Measurements from ENCODE around the gene FSTL5. TPM values are rescaled to one million over a fixed set of nuclear protein-coding genes. Genes with fewer than 3 reads are reported as not detected.

The FSTL5 gene
- total RNA-seq, 2 donors from 2014 or later = 0.13 TPM; not detected in 1

GRCh38 chr4:161987611-161988010 lies 176.2 kb downstream of the FSTL5 start:
- Histone ChIP-seq H3K36me3 (no peaks in the 10 kb centered on the region), H3K27ac (no peak overlapping the region), H3K9me3 (no peaks in the 10 kb centered on the region), H3K4me1 (no peaks in the 10 kb centered on the region), H3K9ac (ENCODE audit: low read depth in 2 of 2, low read length in 2 of 2) (no peak overlapping the region), H3K27me3 (no peaks in the 10 kb centered on the region), H3K4me3 (no peak overlapping the region)
- no peak for DNase-seq
- TF ChIP-seq CTCF (IDR thresholded peaks at IDR 0.05) = no peak
- intact Hi-C loops (cut with DNase I) = no loop called here

GRCh38 chr4:161952382-161952781 lies 211.4 kb downstream of the FSTL5 start:
- H3K4me3 ChIP-seq = no peak overlapping the region
- intact Hi-C loops (cut with DNase I) = no loop called here
- no peaks in the 10 kb centered on the region for H3K27me3 ChIP-seq
- no peak overlapping the region for H3K9ac ChIP-seq (ENCODE audit: low read depth in 2 of 2, low read length in 2 of 2)
- no peak for DNase-seq
- TF ChIP-seq CTCF (IDR thresholded peaks at IDR 0.05) = no peak
- H3K36me3 ChIP-seq = no peaks in the 10 kb centered on the region
- no peak overlapping the region for H3K27ac ChIP-seq
- no peaks in the 10 kb centered on the region for H3K4me1 ChIP-seq
- no peaks in the 10 kb centered on the region for H3K9me3 ChIP-seq

GRCh38 chr4:161949946-161950725 lies 213.7 kb downstream of the FSTL5 start:
- H3K27me3 ChIP-seq = no peaks in the 10 kb centered on the region
- TF ChIP-seq CTCF (IDR thresholded peaks at IDR 0.05) = no peak
- no peak for DNase-seq
- no peak overlapping the region for H3K4me3 ChIP-seq
- H3K4me1 ChIP-seq = no peaks in the 10 kb centered on the region
- intact Hi-C loops (cut with DNase I) = no loop called here
- no peaks in the 10 kb centered on the region for H3K36me3 ChIP-seq
- H3K9ac ChIP-seq (ENCODE audit: low read depth in 2 of 2, low read length in 2 of 2) = no peak overlapping the region
- H3K27ac ChIP-seq = no peak overlapping the region
- no peaks in the 10 kb centered on the region for H3K9me3 ChIP-seq

- Histone ChIP-seq H3K27me3 (no peaks in the 10 kb centered on the region), H3K27ac (no peak overlapping the region), H3K36me3 (no peaks in the 10 kb centered on the region), H3K9ac (ENCODE audit: low read depth in 2 of 2, low read length in 2 of 2) (no peak overlapping the region), H3K4me1 (no peaks in the 10 kb centered on the region), H3K4me3 (no peak overlapping the region), H3K9me3 (no peaks in the 10 kb centered on the region)
- DNase-seq = no peak
- TF ChIP-seq CTCF (IDR thresholded peaks at IDR 0.05) = no peak
- intact Hi-C loops (cut with DNase I) = no loop called here
These were observed 215.6 kb downstream of the FSTL5 start for GRCh38 chr4:161948026-161948770.

- Histone ChIP-seq H3K9ac (ENCODE audit: low read depth in 2 of 2, low read length in 2 of 2) (no peak overlapping the region), H3K4me1 (no peaks in the 10 kb centered on the region), H3K27ac (no peak overlapping the region), H3K9me3 (no peaks in the 10 kb centered on the region), H3K36me3 (no peaks in the 10 kb centered on the region), H3K27me3 (no peaks in the 10 kb centered on the region), H3K4me3 (no peak overlapping the region)
- no peak for TF ChIP-seq CTCF (IDR thresholded peaks at IDR 0.05)
- intact Hi-C loops (cut with DNase I) = no loop called here
- no peak for DNase-seq
These were observed 226.2 kb downstream of the FSTL5 start for GRCh38 chr4:161937596-161937995.
